ENCODE data around the gene SULF2. TPM values are rescaled to one million over a fixed set of nuclear protein-coding genes. Genes with fewer than 3 reads are reported as not detected.
A peak's percentile ranks its signal among the peaks of the same experiment; 100 is the strongest.

SULF2 gene
- total and polyA plus RNA-seq, 2 of the 13 experiments (the other 11 are each of a cell fraction or from before 2014, with no cell fraction given), result 7.2 to 50.9 TPM

- TF ChIP-seq EED (CRISPR knock-in tag; IDR thresholded peaks at IDR 0.05), result no peak
- peak; percentile 78 for TF ChIP-seq ZFP36 (IDR thresholded peaks at IDR 0.05; ENCODE audit: borderline replicate concordance, low read depth, low read length, partially characterized antibody)
- TF ChIP-seq POLR2AphosphoS5 (IDR thresholded peaks at IDR 0.05; ENCODE audit: low read depth, low read length), result no peak
- no peak for TF ChIP-seq ATF4 (CRISPR knock-in tag; IDR thresholded peaks at IDR 0.05)
- TF ChIP-seq MZF1 (CRISPR knock-in tag; IDR thresholded peaks at IDR 0.05; ENCODE audit: borderline replicate concordance), result no peak
- TF ChIP-seq ZKSCAN5 (CRISPR knock-in tag; IDR thresholded peaks at IDR 0.05), result no peak
- 0 out of 2 replicates have a peak, but pooled peaks have one; percentile 44 for TF ChIP-seq ZMYM3 (CRISPR knock-in tag; IDR thresholded peaks at IDR 0.05)
- TF ChIP-seq MYC (CRISPR knock-in tag; IDR thresholded peaks at IDR 0.05; ENCODE audit: borderline replicate concordance), result no peak
- FAIRE-seq, result no peak
- no peak overlapping the region for H3K9ac ChIP-seq (ENCODE audit: insufficient read depth, low read depth, low read length)
- CTCF ChIA-PET (ENCODE audit: low intra/inter-chr PET ratio, low total read pairs), result no interaction called here
- in situ Hi-C loops (cut with HindIII; ENCODE audit: extremely low pct_ligation_motif_present, low pct_unique_long_range_greater_than_20kb), result no loop called here
- intact Hi-C loops (cut with micrococcal nuclease; ENCODE audit: unreplicated experiment), result no loop called here
- no peaks in the 10 kb centered on the region for H3K9me3 ChIP-seq (ENCODE audit: low read length)
- POLR2A ChIA-PET, result no interaction called here
- BruUV-seq (replicated peaks), result no TSS peak
- peaks cover 8% of the 10 kb centered on the region for H3K4me1 ChIP-seq (ENCODE audit: insufficient read depth, low read length)
- H3K4me3 ChIP-seq (replicated peaks in 1 of 3; ENCODE audit: insufficient read depth in 1 of 3, low read depth in 2 of 3, low read length in 3 of 3), result no peak overlapping the region
- H3K36me3 ChIP-seq (replicated peaks in 1 of 2; ENCODE audit: control insufficient read depth in 1 of 2, insufficient read depth in 2 of 2, low read length in 2 of 2), result no peaks in the 10 kb centered on the region; a peak in 1 of 5 replicates
- no peak overlapping the region for H2AFZ ChIP-seq (ENCODE audit: low read length)
- WGBS (ENCODE audit: low lambda C conversion rate), result 67% methylated on average over 4 of the region's 4 CpGs
- ATAC-seq, result no peak
- H3K4me2 ChIP-seq (ENCODE audit: low read depth, low read length), result no peak overlapping the region
- no peaks in the 10 kb centered on the region for H3K79me2 ChIP-seq (ENCODE audit: insufficient read depth, low read length)
- no peak for DNase-seq (ENCODE audit: low spot score)
- H4K20me1 ChIP-seq (ENCODE audit: insufficient read depth, low read length), result no peaks in the 10 kb centered on the region
- H3K27me3 ChIP-seq (ENCODE audit: control insufficient read depth in 1 of 2, insufficient read depth in 2 of 2, low read length in 2 of 2), result no peaks in the 10 kb centered on the region
- H3K27ac ChIP-seq (ENCODE audit: extremely low read length, insufficient read depth, low read length), result no peak overlapping the region
Observed at GRCh38 chr20:47765691-47766594, 19.3 kb downstream of the SULF2 start.

Measured in HepG2 (cell line).